ENCODE results near the gene HDAC1. TPM values are rescaled to one million over a fixed set of nuclear protein-coding genes. Genes with fewer than 3 reads are reported as not detected.

HDAC1 gene
- total RNA-seq, 6 experiments from 2014 or later: 78.5 to 94.9 (median 92.2) TPM

DNA sequence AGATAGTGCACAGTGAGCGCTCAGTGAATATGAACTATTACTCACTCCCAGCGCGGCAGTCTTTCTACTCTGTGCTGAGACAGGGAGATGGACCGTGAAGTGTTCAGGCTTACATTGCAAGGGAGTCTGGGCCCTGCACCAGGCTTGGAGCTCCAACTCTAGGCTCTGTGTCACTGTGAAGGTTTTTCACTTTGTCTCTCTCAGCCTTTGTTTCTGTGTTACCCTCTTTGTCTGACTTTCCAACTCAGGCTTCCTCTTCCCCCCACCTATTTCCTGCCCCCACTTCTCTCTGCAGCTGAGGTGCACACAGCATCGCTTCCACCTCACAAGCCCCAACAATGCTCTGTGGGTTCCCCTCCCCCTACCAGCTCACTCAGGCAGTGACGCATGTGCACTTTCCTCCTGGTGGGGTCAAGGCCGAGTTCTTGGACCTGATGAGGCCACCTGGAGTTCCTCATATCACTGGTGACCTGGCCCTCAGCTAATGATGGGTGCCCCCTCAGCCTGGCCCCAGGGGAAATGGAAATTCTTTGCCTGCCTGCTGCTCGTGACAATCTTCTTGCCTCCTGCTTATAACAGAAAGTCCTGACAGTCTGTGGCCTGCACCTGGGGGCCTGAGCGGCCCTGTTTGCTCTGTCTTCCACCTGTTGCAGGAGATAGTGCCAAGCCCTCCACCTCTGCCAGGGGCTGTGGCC is 41.9 kb upstream of the HDAC1 start:
- H3K4me3 Mint-ChIP-seq: no peak overlapping the region
- peaks cover 1% of the 10 kb centered on the region; the same call in 1 of the 2 replicates for H3K27me3 Mint-ChIP-seq (ENCODE audit: insufficient read depth)
- H3K27ac Mint-ChIP-seq: no peak overlapping the region
- TF ChIP-seq, protein P1, sequence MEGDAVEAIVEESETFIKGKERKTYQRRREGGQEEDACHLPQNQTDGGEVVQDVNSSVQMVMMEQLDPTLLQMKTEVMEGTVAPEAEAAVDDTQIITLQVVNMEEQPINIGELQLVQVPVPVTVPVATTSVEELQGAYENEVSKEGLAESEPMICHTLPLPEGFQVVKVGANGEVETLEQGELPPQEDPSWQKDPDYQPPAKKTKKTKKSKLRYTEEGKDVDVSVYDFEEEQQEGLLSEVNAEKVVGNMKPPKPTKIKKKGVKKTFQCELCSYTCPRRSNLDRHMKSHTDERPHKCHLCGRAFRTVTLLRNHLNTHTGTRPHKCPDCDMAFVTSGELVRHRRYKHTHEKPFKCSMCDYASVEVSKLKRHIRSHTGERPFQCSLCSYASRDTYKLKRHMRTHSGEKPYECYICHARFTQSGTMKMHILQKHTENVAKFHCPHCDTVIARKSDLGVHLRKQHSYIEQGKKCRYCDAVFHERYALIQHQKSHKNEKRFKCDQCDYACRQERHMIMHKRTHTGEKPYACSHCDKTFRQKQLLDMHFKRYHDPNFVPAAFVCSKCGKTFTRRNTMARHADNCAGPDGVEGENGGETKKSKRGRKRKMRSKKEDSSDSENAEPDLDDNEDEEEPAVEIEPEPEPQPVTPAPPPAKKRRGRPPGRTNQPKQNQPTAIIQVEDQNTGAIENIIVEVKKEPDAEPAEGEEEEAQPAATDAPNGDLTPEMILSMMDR (IDR thresholded peaks at IDR 0.05): no peak
- DNase-seq: no peak
- no peaks in the 10 kb centered on the region for H3K36me3 Mint-ChIP-seq (ENCODE audit: low read depth)
- no peaks in the 10 kb centered on the region for H3K9me3 Mint-ChIP-seq
- peaks cover 38% of the 10 kb centered on the region for H3K4me1 Mint-ChIP-seq (ENCODE audit: low read depth)

GRCh38 chr1:32250893-32251716 is 40.8 kb upstream of the HDAC1 start, which contains the start of gene LCK:
LCK (plus strand) TSS chr1:32251265; CDS start chr1:32274330, 23,065 bp downstream.
- no peaks in the 10 kb centered on the region for H3K36me3 Mint-ChIP-seq (ENCODE audit: low read depth)
- H3K4me1 Mint-ChIP-seq (ENCODE audit: low read depth): peaks cover 34% of the 10 kb centered on the region
- no peak within 1 kb of the TSS for H3K4me3 Mint-ChIP-seq
- no peak within 1 kb of the TSS for H3K27ac Mint-ChIP-seq
- DNase-seq: no peak
- no peaks in the 10 kb centered on the region for H3K9me3 Mint-ChIP-seq
- H3K27me3 Mint-ChIP-seq (ENCODE audit: insufficient read depth): peaks cover 1% of the 10 kb centered on the region; the same call in 1 of the 2 replicates
- TF ChIP-seq, protein P1 (IDR thresholded peaks at IDR 0.05): no peak

DNA sequence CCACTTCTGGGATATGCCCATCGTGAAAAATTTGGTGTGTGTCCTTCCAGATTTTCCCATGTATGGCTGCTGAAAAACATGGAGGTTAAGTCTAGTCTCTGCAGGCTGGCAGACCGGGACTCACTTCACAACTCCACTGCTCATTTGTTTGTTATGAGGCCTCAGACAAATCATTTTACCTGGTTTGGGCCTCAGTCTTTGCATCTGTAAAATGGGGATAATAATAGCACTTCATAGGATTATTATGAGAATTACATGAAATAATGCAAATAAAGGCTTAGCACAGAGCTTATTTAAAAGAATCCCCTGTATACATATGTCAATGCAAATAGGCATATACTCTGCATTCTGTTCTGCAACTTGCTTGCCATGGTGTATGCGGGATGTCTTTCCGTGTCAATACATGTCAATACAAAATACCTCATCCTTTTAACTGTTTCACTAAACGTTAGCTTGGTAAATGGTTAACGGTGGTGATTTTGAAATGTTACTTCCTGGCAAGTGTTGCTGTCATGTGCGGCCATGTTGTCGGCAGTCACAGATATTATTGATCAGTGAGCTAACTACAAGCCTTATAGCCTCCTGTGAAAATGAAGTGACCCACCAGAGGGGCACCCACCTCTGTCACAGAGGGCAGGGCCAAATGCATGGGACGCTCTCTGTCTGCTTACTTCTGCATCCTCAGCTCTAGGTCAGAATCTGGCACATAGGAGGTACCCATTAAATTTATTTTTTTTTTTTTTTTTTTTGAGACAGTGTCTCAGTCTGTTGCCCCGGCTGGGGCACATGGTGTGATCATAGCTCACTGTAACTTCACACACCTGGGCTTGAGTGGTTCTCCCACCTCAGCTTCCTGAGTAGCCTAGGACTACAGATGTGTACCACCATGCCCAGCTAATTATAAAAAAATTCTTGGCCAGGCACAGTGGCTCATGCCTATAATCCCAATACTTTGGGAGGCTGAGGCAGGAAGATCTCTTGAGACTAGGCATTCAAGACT is 36.5 kb upstream of the HDAC1 start:
- H3K36me3 Mint-ChIP-seq (ENCODE audit: low read depth): no peaks in the 10 kb centered on the region
- H3K27me3 Mint-ChIP-seq (ENCODE audit: insufficient read depth): peaks cover 1% of the 10 kb centered on the region; the same call in 1 of the 2 replicates
- no peak overlapping the region for H3K27ac Mint-ChIP-seq
- no peak overlapping the region for H3K4me3 Mint-ChIP-seq
- no peak for DNase-seq
- no peaks in the 10 kb centered on the region for H3K9me3 Mint-ChIP-seq
- H3K4me1 Mint-ChIP-seq (ENCODE audit: low read depth): peaks cover 6% of the 10 kb centered on the region; the same call in 1 of the 2 replicates
- TF ChIP-seq, protein P1 (IDR thresholded peaks at IDR 0.05): no peak

- peaks cover 5% of the 10 kb centered on the region; the same call in 1 of the 2 replicates for H3K27me3 Mint-ChIP-seq (ENCODE audit: insufficient read depth)
- TF ChIP-seq, protein P1 (IDR thresholded peaks at IDR 0.05): no peak
- no peaks in the 10 kb centered on the region for H3K9me3 Mint-ChIP-seq
- peaks cover 4% of the 10 kb centered on the region; the same call in 1 of the 2 replicates for H3K4me1 Mint-ChIP-seq (ENCODE audit: low read depth)
- no peaks in the 10 kb centered on the region for H3K36me3 Mint-ChIP-seq (ENCODE audit: low read depth)
- H3K4me3 Mint-ChIP-seq: no peak overlapping the region
- DNase-seq: no peak
- H3K27ac Mint-ChIP-seq: no peak overlapping the region
These were observed 35.2 kb upstream of the HDAC1 start for GRCh38 chr1:32256473-32257226.

All from HFFc6 (cell line).